B cell (primary cell): ENCODE results near the gene SLC19A1.

Experiments
- CTCF ChIP-seq: fragments of 200-600 bp; IDR thresholded peaks from one replicate; pipeline ENCODE4 v1.8.0; 2022; ENCODE audit warnings: antibody characterized with exemption, mild to moderate bottlenecking
- EZH2 ChIP-seq: IDR thresholded peaks from 2 replicates; pipeline ENCODE4 v1.6.1; 2012; ENCODE audit warnings: borderline replicate concordance, low read depth, mild to moderate bottlenecking, moderate library complexity, low read length; ENCODE audit not compliant: insufficient read depth, poor library complexity, severe bottlenecking

- no peak for TF ChIP-seq CTCF
- no peak for TF ChIP-seq EZH2
Observed at GRCh38 chr21:45517249-45518065, 24.8 kb downstream of the SLC19A1 start.
